Stimulated activated CD8-positive, alpha-beta memory T cell treated with anti-CD3 and anti-CD28 coated beads, Interleukin-12 subunit alpha, Interleukin-12 subunit beta, amount 100 ng/mL, for 1 hour (primary cell): ENCODE measurements around the gene SNRPF.
"Not testable (repeated sequence)": the region's sequence is repeated elsewhere in the genome, so short reads cannot be mapped to it uniquely, and the experiment has no call there.

Source experiments
- DNase-seq: peaks from one replicate; pipeline ENCODE4 v3.0.0-alpha.2; 2020; ENCODE audit warnings: low read depth

SNRPF gene

GRCh38 chr12:95858451-95859343 lies at the start of gene SNRPF:
Gene SNRPF (plus strand): TSS chr12:95858952. CDS start chr12:95859074, 122 bp downstream.
- peak; percentile 90 for DNase-seq

- DNase-seq: no peak
These were observed 49.6 kb upstream of the SNRPF start for GRCh38 chr12:95809000-95809680.

GRCh38 chr12:95810411-95810810 lies 48.3 kb upstream of the SNRPF start:
- no peak for DNase-seq

GRCh38 chr12:95812155-95812554 lies 46.6 kb upstream of the SNRPF start:
- not testable (repeated sequence) for DNase-seq

GRCh38 chr12:95815632-95816212 lies 43.0 kb upstream of the SNRPF start:
- DNase-seq: no peak

- DNase-seq: no peak
These were observed 38.6 kb upstream of the SNRPF start for GRCh38 chr12:95820096-95820703.

GRCh38 chr12:95829395-95829794 lies 29.4 kb upstream of the SNRPF start:
- no peak for DNase-seq

GRCh38 chr12:95830335-95831089 lies 28.2 kb upstream of the SNRPF start:
- no peak for DNase-seq

- no peak for DNase-seq
These were observed 24.2 kb upstream of the SNRPF start for GRCh38 chr12:95834572-95834971.

- DNase-seq: no peak
These were observed 22.6 kb upstream of the SNRPF start for GRCh38 chr12:95836185-95836609.

- no peak for DNase-seq
These were observed 22.0 kb upstream of the SNRPF start for GRCh38 chr12:95836630-95837239.

GRCh38 chr12:95837240-95838038 lies 21.3 kb upstream of the SNRPF start:
- DNase-seq: no peak

GRCh38 chr12:95838125-95838524 lies 20.6 kb upstream of the SNRPF start:
- no peak for DNase-seq

- DNase-seq: not testable (repeated sequence)
These were observed 16.3 kb upstream of the SNRPF start for GRCh38 chr12:95842426-95842825.

GRCh38 chr12:95848575-95849388 lies 10.0 kb upstream of the SNRPF start:
- DNase-seq: no peak

- DNase-seq: no peak
These were observed 7.1 kb upstream of the SNRPF start for GRCh38 chr12:95851606-95852005.

- DNase-seq: no peak
These were observed 6.6 kb upstream of the SNRPF start for GRCh38 chr12:95852133-95852532.

GRCh38 chr12:95857156-95857555 lies 1.6 kb upstream of the SNRPF start:
- DNase-seq: no peak

- no peak for DNase-seq
These were observed 953 bp upstream of the SNRPF start for GRCh38 chr12:95857799-95858198.
